HepG2 (cell line): Measurements from ENCODE around the gene MAMDC2. TPM values are rescaled to one million over a fixed set of nuclear protein-coding genes. Genes with fewer than 3 reads are reported as not detected.

Source experiments
- ATAC-seq: fragments of 200-7000 bp; cut with Tn5 transposase; 3 replicates; pipeline ENCODE4 v1.9.1; 2020; ENCODE audit warnings: mild to moderate bottlenecking, moderate library complexity
- BruUV-seq: library from RNA; stranded (reverse); fragments of 400-500 nt; replicated peaks from 2 replicates; lab custom pipeline; 2021; lab: Mats Ljungman, UMichigan
- CTCF ChIA-PET: fragments of 300-600 bp; formaldehyde crosslinking; extraction: SDS; loops from one replicate; lab custom pipeline; 2021; ENCODE audit warnings: low total read pairs, inconsistent platforms, low intra/inter-chr PET ratio; lab: Yijun Ruan, JAX
- POLR2A ChIA-PET: fragments of 350-600 bp; sonication (Branson Sonifier 250); formaldehyde crosslinking; loops from one replicate; lab custom pipeline; 2020; ENCODE audit warnings: antibody characterized with exemption, inconsistent platforms; lab: Yijun Ruan, JAX
- DNase-seq: peaks from one replicate; pipeline ENCODE4 v3.0.0-alpha.2; 2015; ENCODE audit warnings: low spot score
- FAIRE-seq: peaks from 3 replicates; lab custom pipeline; 2011; peaks lifted over from hg19 to GRCh38; lab: Jason Lieb, UNC
- H2AFZ ChIP-seq: one replicate; pipeline ENCODE4 v1.6.1; 2011; ENCODE audit warnings: low read length, inconsistent platforms
- H3K27ac ChIP-seq: fragments of 300-600 bp; 3 replicates; pipeline ENCODE4 v1.8.0; 2011; ENCODE audit warnings: mixed run types, mild to moderate bottlenecking, mixed read lengths, low read length, inconsistent platforms; ENCODE audit not compliant: insufficient read depth; ENCODE audit errors: extremely low read length
- H3K27me3 ChIP-seq, 2 experiments: fragments of 200-600 bp in 1 of 2; 2 replicates in 1 of 2; 3 replicates in 1 of 2; pipeline versions ENCODE4 v1.6.0 to v1.8.0; 2011; ENCODE audit warnings: low read length in 2 of 2, mild to moderate bottlenecking in 2 of 2, moderate library complexity in 2 of 2, inconsistent platforms in 1 of 2; ENCODE audit not compliant: insufficient read depth in 2 of 2, control insufficient read depth in 1 of 2
- H3K36me3 ChIP-seq, 2 experiments: fragments of 200-600 bp in 1 of 2; replicated peaks in 1 of 2; 2 replicates in 1 of 2; 3 replicates in 1 of 2; pipeline versions ENCODE4 v1.5.1 to v1.8.0; 2011; ENCODE audit warnings: low read length in 2 of 2, inconsistent platforms in 1 of 2; ENCODE audit not compliant: insufficient read depth in 2 of 2, control insufficient read depth in 1 of 2
- H3K4me1 ChIP-seq: 2 replicates; pipeline ENCODE4 v1.5.1; 2012; ENCODE audit warnings: low read length, inconsistent platforms; ENCODE audit not compliant: insufficient read depth
- H3K4me2 ChIP-seq: 2 replicates; pipeline ENCODE4 v1.6.0; 2011; ENCODE audit warnings: low read depth, low read length, inconsistent platforms
- H3K4me3 ChIP-seq, 3 experiments: fragments of 200-600 bp in 1 of 3; sonication (generic), shearing (Covaris generic) in 1 of 3; replicated peaks in 1 of 3; 2 replicates each; pipeline ENCODE4 v1.5.1; 2011 to 2016; ENCODE audit warnings: low read length in 3 of 3, inconsistent platforms in 2 of 3, low read depth in 2 of 3, mild to moderate bottlenecking in 2 of 3, control low read depth in 1 of 3, mixed read lengths in 1 of 3; ENCODE audit not compliant: insufficient read depth in 1 of 3
- H3K79me2 ChIP-seq: one replicate; pipeline ENCODE4 v1.6.1; 2011; ENCODE audit warnings: low read length, inconsistent platforms; ENCODE audit not compliant: insufficient read depth
- H3K9ac ChIP-seq: 2 replicates; pipeline ENCODE4 v1.6.0; 2011; ENCODE audit warnings: mild to moderate bottlenecking, low read depth, low read length, inconsistent platforms; ENCODE audit not compliant: insufficient read depth
- H3K9me3 ChIP-seq: 2 replicates; pipeline ENCODE4 v1.5.1; 2012; ENCODE audit warnings: mild to moderate bottlenecking, low read length
- H4K20me1 ChIP-seq: 2 replicates; pipeline ENCODE4 v1.6.0; 2011; ENCODE audit warnings: inconsistent platforms, mild to moderate bottlenecking, low read length, moderate library complexity; ENCODE audit not compliant: insufficient read depth
- ESRRA ChIP-seq: sonication (generic); formaldehyde crosslinking; IDR thresholded peaks from 2 replicates; pipeline ENCODE4 v1.5.1; 2020; ENCODE audit warnings: mild to moderate bottlenecking, low read depth, missing genetic modification reagents
- MXD3 ChIP-seq: IDR thresholded peaks from 2 replicates; pipeline ENCODE4 v1.6.1; 2016; ENCODE audit warnings: mild to moderate bottlenecking, missing biosample characterization, missing genetic modification reagents
- TARDBP ChIP-seq: sonication (generic); formaldehyde crosslinking; IDR thresholded peaks from 2 replicates; pipeline ENCODE4 v1.8.0; 2022; ENCODE audit warnings: mild to moderate bottlenecking, missing genetic modification reagents
- ZNF34 ChIP-seq: sonication (generic); formaldehyde crosslinking; IDR thresholded peaks from 2 replicates; pipeline ENCODE4 v1.4.0; 2020; ENCODE audit warnings: mild to moderate bottlenecking, missing genetic modification reagents, borderline replicate concordance
- WGBS: methylation state at CpG from one replicate; pipeline ENCODE4 v1.1.6; 2017; ENCODE audit warnings: low lambda C conversion rate; 5-methylcytosine and 5-hydroxymethylcytosine counted together
- in situ Hi-C: cut with HindIII; loops from 2 replicates; pipeline ENCODE4 v1.10.0; 2017; ENCODE audit warnings: low pct_unique_long_range_greater_than_20kb; ENCODE audit not compliant: extremely low pct_ligation_motif_present
- intact Hi-C: fragments of 100-400 bp; cut with micrococcal nuclease; formaldehyde crosslinking; loops from one replicate; pipeline ENCODE4 v1.10.0; 2022; ENCODE audit not compliant: unreplicated experiment
- polyA plus RNA-seq, 8 experiments: library from polyadenylated mRNA; depleted of rRNA in 3 of 8; stranded (reverse) in 7 of 8; unstranded in 1 of 8; fragments of >200 nt; fragmentation: Illumina TruSeq in 4 of 8; extraction: Trizol in 4 of 8; gene quantifications; 2 replicates each; pipeline versions ENCODE4 v1.2.1 to v1.2.3, GENCODE V29; 2011 to 2016; ENCODE audit warnings: low read depth in 4 of 8, missing spikeins in 1 of 8, mixed read lengths in 1 of 8; ENCODE audit not compliant: insufficient read depth in 1 of 8
- total RNA-seq, 5 experiments: library from RNA; depleted of rRNA; stranded (reverse); fragments of >200 nt; fragmentation: Illumina TruSeq; extraction: Trizol; gene quantifications; 2 replicates each; pipeline ENCODE4 v1.2.3, GENCODE V29; 2016; ENCODE audit warnings: low read depth in 1 of 5
- TF ChIP-seq, protein P1 (sequence below): sonication (generic); formaldehyde crosslinking; IDR thresholded peaks from 2 replicates; pipeline ENCODE4 v1.4.0; 2020; ENCODE audit warnings: missing genetic modification reagents

Gene MAMDC2
- total and polyA plus RNA-seq, 2 of the 13 experiments (the other 11 are each of a cell fraction or from before 2014, with no cell fraction given), result not detected

DNA sequence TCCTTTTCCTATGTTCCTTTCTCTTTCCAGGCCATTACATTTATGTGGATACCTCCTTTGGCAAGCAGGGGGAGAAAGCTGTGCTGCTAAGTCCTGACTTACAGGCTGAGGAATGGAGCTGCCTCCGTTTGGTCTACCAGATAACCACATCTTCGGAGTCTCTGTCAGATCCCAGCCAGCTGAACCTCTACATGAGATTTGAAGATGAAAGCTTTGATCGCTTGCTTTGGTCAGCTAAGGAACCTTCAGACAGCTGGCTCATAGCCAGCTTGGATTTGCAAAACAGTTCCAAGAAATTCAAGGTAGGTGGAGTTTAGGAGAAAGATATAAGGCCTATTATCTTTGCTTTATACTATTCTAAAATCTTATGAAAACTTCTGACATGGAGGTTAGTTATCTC, 64.5 kb downstream of the MAMDC2 start:
- H2AFZ ChIP-seq, result no peak overlapping the region
- no peaks in the 10 kb centered on the region for H3K79me2 ChIP-seq
- intact Hi-C loops, result no loop called here
- BruUV-seq, result no TSS peak
- CTCF ChIA-PET, result no interaction called here
- TF ChIP-seq MXD3 (CRISPR knock-in tag) (no peak), ESRRA (no peak), ZNF34 (CRISPR knock-in tag) (no peak), TARDBP (CRISPR knock-in tag) (no peak)
- H4K20me1 ChIP-seq, result no peaks in the 10 kb centered on the region
- H3K4me1 ChIP-seq, result peaks cover 26% of the 10 kb centered on the region
- no peak overlapping the region for H3K4me2 ChIP-seq
- H3K9ac ChIP-seq, result no peak overlapping the region
- peaks cover 0 to 16% of the 10 kb centered on the region in 2 experiments; a peak in 2 of 5 replicates for H3K27me3 ChIP-seq
- no peak overlapping the region for H3K4me3 ChIP-seq
- WGBS, result 28% methylated on average over 3 of the region's 3 CpGs
- FAIRE-seq (no peak), ATAC-seq (no peak), DNase-seq (no peak)
- H3K27ac ChIP-seq, result no peak overlapping the region
- in situ Hi-C loops, result no loop called here
- H3K36me3 ChIP-seq, result no peaks in the 10 kb centered on the region
- H3K9me3 ChIP-seq, result no peaks in the 10 kb centered on the region
- POLR2A ChIA-PET, result no interaction called here

GRCh38 chr9:70110194-70111041, 66.8 kb downstream of the MAMDC2 start:
- Histone ChIP-seq H2AFZ (no peak overlapping the region), H3K27me3 (peaks cover 0 to 16% of the 10 kb centered on the region in 2 experiments; a peak in 2 of 5 replicates), H3K4me2 (no peak overlapping the region), H3K9ac (no peak overlapping the region), H3K27ac (no peak overlapping the region), H3K36me3 (no peaks in the 10 kb centered on the region), H3K79me2 (no peaks in the 10 kb centered on the region), H3K4me3 (no peak overlapping the region), H4K20me1 (no peaks in the 10 kb centered on the region), H3K4me1 (peaks cover 28% of the 10 kb centered on the region), H3K9me3 (no peaks in the 10 kb centered on the region)
- intact Hi-C loops, result loop anchor here (5.0 kb wide), 1 partner anchor 117 kb away; no protein-coding TSS in a partner anchor
- ChIA-PET POLR2A (no interaction called here), CTCF (interaction anchor here (1.7 kb wide), 1 partner anchor 138 kb away, joined by 13 read pairs; no protein-coding TSS in a partner anchor)
- TF ChIP-seq, protein P1, sequence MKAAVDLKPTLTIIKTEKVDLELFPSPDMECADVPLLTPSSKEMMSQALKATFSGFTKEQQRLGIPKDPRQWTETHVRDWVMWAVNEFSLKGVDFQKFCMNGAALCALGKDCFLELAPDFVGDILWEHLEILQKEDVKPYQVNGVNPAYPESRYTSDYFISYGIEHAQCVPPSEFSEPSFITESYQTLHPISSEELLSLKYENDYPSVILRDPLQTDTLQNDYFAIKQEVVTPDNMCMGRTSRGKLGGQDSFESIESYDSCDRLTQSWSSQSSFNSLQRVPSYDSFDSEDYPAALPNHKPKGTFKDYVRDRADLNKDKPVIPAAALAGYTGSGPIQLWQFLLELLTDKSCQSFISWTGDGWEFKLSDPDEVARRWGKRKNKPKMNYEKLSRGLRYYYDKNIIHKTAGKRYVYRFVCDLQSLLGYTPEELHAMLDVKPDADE, result no peak
- no TSS peak for BruUV-seq
- in situ Hi-C loops, result loop anchor here (5.0 kb wide), 1 partner anchor 138 kb away; no protein-coding TSS in a partner anchor
- no peak for FAIRE-seq
- WGBS, result 56% methylated on average over 6 of the region's 6 CpGs
- no peak for DNase-seq
- peak; percentile 30 for ATAC-seq
